ENCODE results near the gene SLC46A1.

GRCh38 chr17:28402844-28403243, 3.2 kb downstream of the SLC46A1 start:
- TF ChIP-seq SP1 (IDR thresholded peaks at IDR 0.05) (no peak), FOXA1 (IDR thresholded peaks at IDR 0.05) (no peak), TARDBP (IDR thresholded peaks at IDR 0.05) (no peak), FOXM1 (IDR thresholded peaks at IDR 0.05; ENCODE audit: borderline replicate concordance) (no peak), SUZ12 (IDR thresholded peaks at IDR 0.05) (no peak), BHLHE40 (IDR thresholded peaks at IDR 0.05; ENCODE audit: borderline replicate concordance) (no peak), NFRKB (IDR thresholded peaks at IDR 0.05) (no peak), ELF4 (IDR thresholded peaks at IDR 0.05) (no peak), PKNOX1 (IDR thresholded peaks at IDR 0.05) (no peak), FOXK2 (IDR thresholded peaks at IDR 0.05) (no peak), ARNT (IDR thresholded peaks at IDR 0.05) (no peak), ZNF384 (IDR thresholded peaks at IDR 0.05) (no peak), LEF1 (IDR thresholded peaks at IDR 0.05; ENCODE audit: borderline replicate concordance) (no peak)

Data from HEK293T (cell line).